Hippocampal formation (tissue), 2 donors: Measurements from ENCODE around the gene KRT23.

Source experiments
- DNase-seq, 2 donors: peaks; one replicate each; lab custom pipeline; 2025; lab: John Stamatoyannopoulos, UW

The KRT23 gene, protein sequence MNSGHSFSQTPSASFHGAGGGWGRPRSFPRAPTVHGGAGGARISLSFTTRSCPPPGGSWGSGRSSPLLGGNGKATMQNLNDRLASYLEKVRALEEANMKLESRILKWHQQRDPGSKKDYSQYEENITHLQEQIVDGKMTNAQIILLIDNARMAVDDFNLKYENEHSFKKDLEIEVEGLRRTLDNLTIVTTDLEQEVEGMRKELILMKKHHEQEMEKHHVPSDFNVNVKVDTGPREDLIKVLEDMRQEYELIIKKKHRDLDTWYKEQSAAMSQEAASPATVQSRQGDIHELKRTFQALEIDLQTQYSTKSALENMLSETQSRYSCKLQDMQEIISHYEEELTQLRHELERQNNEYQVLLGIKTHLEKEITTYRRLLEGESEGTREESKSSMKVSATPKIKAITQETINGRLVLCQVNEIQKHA

DNA sequence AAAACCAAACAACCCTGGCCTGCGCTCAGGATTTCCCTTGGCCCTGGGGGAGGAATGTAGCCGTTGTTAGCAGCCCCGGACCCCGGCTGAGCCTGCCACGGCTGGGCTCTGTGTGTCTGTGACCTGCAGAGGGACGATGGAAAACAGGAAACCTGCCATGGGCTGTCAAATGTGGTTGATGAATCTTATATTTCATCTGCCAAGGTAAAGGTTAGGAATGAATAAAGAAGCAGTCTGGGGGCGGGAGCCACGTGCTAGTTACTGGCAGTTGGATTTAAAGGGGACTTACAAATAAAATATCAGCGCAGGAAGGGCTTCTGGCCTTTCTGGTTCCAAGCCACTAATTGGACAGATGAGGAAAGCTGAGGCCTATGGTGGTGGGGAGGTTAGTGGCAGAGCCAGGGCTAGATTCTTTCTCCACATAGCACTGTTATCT, at the start of gene KRT23:
Gene KRT23 (minus strand): TSS at position 263 of the 436 bp plus-strand sequence. CDS start 1,043 bp downstream, outside the sequence.
- DNase-seq: no peak

DNA sequence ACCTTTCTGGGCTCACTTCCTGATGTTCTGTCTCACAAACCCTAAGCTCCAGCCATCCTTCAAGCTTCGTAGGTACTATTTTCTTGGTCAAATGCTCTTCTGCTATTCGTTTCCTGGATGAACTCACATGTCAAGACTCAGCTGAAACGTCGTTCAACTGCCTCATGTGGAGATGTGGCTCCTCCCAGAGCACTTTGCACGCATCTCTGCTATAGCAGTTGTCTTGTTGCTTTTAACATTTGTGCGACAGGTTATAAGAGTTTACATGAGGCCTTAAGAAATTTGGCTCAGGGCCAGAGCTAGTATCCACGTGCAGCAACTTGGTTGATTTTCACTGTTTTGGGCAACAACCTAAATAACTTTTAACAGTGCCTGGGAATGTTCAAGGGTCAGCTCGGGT, 49.5 kb upstream of the KRT23 start:
- no peak for DNase-seq

DNA sequence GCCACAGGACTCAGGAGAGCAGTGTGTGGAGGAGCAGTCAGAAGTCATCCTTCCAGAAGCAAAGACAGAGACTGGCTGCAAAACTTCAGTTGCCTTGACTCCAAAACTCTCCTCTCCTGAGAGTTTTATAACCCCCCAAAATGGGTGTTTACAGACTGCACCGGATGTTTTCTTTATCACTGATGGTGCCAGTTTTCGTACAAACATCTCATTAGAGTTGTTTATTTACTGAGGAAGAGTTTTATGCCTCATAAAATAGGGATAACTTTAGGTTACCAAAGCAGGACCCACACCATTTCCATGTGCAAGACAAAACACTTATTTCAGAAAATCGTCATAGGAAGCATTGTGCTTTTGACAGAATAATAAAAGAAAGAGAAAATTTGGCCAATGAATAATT, 46.8 kb upstream of the KRT23 start, which contains the start of gene KRT40:
Gene KRT40 (minus strand): TSS at position 101 of the 400 bp plus-strand sequence. CDS start 53 bp downstream, at position 48.
- DNase-seq: no peak

DNA sequence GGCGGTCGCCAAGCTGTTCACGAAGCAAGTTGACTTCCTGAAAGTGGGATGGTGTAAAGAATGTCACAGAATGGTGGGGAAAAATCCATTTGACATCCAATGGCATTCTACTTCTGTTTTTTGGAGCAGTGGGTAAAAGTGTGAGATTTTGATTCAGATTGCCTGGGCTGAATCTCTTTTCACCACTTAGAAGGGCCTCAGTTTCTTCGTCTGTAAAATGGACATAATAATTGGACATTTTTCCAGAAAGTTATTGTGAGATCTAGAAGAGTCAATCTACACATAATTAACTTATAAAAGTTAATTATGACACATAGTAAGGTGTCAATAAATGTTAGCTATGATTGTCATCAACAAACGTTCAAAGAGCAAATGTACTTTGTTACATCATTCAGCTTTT, 43.7 kb upstream of the KRT23 start:
- no peak for DNase-seq

DNA sequence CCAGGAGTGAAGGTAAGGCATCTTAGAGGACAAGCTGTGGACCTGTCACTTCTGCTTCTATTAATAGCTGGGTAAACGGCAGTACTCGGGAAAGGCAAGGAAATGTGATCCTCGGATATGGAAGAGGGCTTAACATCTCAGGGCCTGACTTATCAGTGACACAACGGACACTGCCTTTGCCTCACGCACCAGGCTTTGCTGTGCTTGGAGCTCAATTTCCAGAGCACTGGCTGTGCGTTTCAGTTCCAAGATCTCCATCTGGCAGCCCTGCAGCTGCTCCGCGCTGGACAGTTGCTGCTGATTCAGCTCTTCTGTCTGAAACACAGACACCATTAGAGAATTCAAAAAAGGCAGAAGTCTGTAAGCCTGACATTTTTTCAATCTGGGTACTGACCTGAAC, 43.1 kb upstream of the KRT23 start:
- DNase-seq: peak; percentile 6 to 37

DNA sequence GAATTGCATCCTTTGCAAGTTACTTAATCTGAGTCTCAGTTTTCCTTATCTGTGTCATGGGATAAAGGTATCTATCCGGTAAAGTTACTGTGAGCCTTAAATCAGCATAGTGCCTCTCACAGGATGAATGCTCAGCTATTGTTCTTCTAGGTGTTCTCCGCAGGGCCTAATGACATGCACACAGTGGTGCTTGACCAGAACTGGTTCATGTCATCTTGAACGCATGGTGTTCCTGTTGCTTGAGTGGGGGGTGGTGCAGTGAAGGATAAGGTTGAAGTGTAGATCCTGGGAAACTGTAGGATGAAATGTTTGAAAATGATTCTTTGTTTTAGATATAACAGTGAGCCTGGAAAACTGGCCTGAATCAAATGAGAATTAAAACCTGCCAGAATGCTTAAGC, 42.7 kb upstream of the KRT23 start:
- no peak for DNase-seq

DNA sequence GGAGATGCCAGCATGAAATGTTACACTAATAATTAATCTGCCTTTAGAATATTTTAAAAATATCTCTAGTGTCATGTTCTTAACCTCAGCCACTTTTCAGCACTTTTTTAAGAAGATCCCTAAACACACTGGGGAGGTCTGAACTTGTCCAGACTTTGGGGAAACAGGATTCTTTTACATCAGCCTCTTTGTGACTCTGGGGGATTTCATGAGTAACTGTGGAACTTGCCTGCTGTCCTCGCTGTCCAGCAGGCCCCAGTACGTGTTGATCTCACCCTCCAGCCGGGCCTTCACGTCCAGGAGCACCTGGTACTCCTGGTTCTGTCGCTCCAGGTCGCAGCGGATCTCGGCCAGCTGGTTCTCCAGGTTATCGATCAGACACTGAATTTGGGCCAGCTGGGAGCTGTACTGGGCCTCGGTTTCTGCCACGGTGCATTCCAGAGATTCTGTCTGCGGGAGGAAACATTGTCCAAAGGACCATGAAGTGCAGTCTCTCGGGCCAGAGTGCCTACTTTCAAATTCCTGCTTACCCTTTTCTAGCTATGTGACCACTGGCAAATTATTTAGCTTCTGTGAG, 41.2 kb upstream of the KRT23 start:
- no peak for DNase-seq

DNA sequence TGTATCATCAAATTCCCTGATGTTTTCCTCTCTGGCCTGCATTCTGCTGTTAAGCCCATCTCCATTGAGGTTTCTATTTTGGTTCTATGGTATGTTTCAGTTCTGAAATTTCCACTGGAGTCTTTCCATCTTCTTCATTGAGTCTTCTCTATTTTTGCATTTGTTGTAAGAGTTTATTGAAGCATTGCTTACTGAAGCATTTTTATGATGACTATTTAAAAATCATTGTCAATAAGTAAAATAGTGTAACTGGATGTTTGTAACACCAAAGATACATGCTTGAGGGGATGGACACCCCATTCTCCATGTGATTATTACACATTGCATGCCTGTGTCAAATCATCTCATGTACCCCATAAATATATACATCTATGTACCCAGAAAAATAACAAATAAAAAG, 38.1 kb upstream of the KRT23 start:
- DNase-seq: no peak

DNA sequence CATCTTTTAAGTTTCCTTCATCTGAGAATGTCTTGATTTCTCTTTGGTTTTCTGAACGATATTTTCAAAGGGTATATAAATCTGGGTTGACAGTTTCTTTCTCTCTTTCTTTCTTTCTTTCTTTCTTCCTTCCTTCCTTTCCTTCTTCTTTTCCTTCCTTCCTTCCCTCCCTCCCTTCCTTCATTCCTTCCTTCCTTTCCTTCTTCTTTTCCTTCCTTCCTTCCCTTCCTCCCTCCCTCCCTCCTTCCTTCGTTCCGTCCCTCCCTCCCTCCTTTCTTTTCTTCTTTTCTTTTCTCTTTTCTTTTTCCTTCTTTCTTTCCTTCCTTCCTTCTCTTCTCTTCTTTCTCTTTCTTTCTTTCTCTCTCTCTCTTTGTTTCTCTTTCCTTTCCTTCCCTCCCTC, 36.9 kb upstream of the KRT23 start:
- no peak for DNase-seq

DNA sequence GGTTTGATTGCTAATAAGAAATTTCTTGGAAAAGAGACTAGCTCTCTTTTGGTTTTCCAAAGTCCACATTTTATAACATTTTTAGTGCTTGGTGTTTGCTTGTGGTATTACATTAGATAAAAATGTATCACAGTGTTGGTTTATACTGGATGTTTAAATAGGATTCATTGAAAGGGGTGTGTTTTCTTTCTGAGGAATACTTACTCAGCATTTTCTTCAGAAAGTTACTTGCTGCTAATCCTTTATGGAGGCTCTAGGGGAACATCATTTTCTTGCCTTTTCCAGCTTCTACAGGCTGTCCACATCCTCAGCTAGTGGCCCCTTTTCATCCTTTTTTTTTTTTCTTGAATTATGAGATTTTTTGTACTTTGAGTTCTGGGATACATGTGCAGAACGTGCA, 30.1 kb upstream of the KRT23 start:
- no peak for DNase-seq

DNA sequence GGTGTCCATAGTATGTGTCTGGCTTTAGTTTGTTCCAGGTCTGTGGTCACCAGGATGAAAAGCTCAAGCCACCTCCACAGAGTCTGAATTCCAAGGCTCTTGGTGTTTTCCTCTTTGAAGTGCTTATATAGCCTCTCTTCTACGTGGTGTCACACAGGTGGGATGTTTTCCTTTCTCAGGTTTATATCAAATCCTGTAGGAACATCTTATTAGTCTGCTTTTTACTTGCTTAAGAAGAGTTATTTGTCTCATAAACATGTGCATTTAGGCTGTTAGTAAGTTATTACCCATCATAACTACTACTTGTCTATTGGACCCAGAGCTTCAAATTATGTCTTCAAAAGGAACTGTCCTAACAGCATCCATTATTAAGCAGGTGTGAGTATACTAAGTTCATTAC, 29.4 kb upstream of the KRT23 start, which contains the start of gene KRT39:
Gene KRT39 (minus strand): TSS at position 101 of the 400 bp plus-strand sequence. CDS start 92 bp downstream, at position 9.
- no peak for DNase-seq

DNA sequence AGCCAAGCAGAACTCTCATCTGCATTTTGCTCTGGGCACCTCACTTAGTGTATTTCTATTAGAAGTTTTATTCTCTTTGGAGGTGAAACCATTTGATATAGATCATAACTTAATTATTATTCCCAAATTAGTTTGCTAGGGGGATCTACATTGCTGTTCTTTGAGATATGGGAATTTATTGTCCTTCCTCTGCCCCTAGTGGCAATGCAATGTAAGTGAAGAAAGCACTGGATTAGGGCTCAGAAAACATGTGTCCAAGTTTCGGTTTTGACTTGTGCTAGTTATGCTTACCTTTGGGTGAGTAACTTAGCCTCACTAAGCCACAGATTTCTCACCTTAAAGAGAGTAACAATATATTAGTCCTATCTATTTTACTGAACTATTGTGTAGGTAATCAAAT, 26.4 kb upstream of the KRT23 start:
- no peak for DNase-seq

DNA sequence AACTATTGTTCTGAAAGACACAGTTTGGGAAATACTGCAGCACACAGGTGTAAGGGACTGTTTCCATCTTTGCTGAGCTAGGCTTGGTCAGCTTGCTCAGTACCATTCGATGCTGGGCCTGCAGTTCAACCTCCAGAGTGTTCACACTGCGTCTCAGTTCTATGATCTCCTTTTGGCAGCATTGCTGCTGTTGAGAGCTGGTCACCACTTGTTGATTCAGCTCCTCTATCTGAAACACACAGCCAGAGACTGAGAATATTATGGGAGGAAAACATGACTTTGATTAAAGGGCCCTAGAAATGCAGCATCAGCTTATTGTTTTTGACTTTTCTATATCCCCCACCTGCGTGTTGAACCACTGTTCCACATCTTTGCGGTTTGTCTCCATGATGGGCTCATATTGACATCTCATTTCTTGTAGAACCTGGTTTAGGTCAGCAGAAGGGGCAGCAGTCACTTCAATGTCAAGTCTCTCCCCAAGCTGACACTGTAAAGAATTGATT, 24.7 kb upstream of the KRT23 start:
- DNase-seq: no peak

DNA sequence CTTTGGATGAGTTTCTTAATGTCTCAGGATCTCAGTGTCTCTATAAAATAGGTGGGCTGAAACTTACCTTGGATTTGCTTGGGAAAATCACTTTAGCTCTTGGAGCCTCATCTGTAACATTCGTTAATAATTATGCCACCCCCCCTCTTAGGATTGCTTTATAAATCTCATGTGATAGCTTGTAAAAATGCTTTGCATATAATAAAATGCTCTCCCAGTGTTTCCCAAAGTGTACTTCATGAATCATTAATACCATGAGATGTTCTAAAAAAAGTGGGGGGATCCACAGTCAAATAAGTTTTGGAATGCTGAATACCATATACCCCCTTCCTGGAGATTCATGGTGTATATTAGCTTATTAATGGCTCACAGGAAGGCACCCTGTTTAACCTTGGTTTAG, 24.1 kb upstream of the KRT23 start:
- no peak for DNase-seq

DNA sequence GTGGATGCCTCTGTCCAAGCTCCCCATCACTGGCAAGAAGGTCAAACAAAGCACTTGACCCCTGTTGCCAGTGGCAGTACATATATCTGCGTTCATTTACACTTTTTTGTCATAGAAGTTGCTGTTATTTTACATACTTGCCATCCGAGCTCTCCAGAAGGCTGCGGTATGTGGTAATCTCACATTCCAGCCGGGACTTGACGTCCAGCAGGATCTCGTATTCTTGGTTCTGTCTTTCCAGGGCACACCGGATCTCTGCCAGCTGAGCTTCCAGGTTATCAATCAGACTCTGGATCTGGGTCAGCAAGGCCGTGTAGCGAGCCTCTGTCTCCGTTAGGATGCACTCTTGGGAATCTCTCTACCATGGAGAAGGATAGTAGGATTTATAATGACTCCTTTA, 22.7 kb upstream of the KRT23 start:
- DNase-seq: no peak

DNA sequence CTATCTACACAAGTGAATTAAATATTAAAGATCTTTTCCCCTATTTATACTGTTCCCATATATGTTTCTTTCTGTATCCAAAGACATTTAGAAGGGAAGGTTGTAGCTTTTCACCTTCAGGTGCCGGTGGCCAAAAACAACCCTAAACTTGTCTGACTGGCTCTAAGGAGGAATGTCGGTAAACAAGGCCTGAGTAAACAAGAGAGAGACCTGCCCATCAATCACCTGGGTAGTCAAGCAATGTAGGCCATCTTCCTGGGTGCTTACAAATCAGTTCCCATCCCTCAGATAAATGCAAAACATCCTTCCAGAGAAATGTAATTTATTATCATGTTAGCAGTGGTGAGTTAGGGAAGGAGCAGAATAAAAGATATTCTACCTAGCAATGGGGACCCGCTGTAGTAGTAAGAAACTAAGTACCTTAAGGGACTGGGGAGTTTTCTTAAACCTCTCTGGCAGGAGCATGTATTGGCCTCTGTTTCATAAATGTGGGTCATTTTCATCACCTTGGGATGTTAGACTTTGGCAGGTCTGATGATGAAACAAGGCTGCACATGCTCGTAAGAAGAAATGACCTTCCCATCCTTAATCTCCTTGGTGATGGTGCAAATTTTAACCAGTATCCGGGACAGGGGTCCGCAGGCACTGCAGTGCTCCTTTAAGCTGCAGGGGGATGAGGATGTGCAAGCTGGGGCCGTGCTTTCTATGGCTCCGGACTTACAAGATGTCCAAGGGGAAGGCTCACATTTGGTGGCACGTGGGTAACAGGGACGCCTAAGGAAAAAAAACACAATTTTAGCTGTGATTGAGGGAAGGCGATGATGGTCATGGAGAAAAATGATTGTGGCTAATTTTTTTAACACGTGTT, 20.9 kb upstream of the KRT23 start:
- no peak for DNase-seq

DNA sequence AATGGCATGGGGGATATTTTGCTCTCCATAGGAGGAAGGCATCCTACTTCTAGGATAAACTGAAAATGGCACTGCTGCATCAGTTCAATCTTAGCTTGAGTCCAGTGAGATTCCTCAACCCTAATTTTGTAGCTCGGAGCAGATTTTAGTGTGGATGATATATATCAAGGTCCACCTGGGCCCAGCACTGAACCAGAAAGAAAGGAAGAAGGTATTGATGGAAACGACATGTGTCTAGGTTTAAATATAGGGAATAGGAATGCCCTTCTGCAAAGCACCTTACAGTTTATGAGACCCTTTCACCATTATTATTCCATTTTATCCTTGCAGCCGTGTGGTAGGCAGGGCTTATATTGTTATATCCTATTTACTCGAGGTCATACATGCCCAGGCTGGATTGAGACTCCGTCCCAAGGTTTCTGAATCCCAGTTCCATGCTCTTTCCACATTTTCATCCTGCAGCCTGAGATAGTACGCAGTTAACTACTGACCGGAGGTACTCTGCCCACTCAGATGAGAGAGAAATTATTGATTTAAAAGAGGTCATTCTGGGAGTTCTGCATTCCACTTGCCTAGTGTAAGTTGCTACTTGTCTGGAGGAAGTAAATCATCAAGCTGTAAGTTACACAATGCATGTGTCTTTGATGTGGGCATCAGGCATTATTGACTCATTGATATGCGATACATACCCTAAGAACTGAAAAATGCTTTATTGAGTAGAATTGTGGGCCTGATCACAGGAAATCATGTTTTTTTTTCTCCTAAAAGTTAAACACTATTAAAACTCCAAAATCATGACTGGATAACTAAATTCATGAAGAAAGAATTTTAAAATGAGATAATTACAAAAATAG, 19.2 kb upstream of the KRT23 start:
- no peak for DNase-seq

DNA sequence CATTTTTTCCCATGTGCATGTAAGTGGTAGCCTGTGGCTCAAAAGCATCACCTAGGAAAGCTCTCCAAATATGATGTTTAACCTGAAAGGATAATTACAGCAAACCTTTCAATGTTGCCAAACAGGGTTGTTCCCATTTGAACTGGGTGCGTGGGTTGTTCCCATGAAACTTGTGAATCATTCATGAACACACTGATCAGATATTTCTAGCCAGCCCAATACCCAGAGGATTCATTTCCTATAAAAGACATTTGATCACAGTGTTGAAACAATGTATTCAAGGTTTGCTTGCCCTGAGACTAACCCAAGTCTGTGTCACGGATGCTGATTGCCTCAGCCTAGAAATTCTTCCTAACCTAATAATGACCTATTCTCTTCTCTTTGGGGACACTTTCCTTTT, 16.4 kb upstream of the KRT23 start:
- DNase-seq: no peak

DNA sequence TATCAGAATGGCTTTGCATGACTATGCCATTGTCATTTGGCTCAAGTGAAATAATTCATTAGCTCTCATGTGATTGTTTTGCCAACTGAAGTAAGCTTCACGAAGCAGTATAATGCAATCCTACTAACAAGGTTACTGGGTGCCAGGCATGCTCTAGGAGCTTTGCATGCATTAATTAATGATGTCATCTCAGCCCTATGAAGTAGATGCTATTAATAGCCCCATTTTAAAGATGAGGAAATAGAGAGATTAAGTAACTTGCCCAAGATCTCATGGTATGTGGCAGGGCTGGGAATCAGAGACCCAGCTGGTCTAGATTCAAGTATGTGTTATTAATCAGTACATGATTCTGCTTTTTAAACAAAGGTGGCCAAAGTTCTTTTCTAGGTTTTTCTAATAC, 15.2 kb upstream of the KRT23 start:
- no peak for DNase-seq

DNA sequence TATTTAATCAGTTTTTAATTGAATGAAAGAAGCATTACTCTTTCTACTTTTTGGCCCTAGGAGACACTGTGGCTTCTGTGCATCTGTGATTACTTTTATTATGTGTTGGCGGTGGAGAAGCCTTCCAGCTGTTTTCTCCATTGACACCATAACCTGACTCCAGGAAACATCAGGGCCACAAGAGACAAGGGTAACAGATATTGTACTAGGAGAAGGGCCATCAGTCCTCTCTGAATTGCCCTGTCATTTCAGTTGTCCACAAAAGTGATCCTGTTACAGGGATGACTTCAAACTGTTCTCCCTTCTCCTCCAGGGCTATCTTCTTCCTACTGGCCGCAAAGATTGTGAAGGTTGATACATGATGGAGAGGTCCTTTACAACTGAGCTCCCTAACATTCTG, 14.7 kb upstream of the KRT23 start:
- DNase-seq: no peak

DNA sequence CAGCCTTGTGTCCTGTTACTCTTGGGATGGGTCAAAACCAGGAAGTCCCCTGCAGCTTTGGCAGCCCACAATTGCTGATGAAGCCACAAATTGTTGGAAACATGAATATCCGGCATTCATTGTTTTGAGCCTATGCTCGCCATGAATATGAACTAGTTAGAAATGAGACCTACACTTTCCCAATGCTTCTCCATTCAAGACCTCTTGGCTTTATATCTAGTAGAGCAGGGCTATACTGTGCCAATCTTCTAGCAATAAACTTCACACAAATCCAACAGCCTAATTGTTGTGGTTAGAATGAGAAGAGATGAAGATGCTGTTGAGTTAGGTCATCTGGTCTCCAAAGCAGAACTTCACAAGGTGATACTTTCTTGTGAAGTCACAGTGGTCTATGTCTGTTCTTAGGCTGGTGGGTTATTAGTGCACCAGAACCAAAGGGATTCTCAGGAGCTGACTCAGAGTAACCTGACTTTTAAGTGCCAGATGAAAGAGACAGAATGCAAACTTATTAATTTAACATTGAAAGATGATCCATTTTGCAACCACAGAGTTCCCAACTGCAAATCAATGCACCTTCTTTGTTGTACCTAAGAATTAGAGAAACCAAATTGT, 13.7 kb upstream of the KRT23 start:
- DNase-seq: no peak
